ENCODE data around the gene RHBDD2.

DNA sequence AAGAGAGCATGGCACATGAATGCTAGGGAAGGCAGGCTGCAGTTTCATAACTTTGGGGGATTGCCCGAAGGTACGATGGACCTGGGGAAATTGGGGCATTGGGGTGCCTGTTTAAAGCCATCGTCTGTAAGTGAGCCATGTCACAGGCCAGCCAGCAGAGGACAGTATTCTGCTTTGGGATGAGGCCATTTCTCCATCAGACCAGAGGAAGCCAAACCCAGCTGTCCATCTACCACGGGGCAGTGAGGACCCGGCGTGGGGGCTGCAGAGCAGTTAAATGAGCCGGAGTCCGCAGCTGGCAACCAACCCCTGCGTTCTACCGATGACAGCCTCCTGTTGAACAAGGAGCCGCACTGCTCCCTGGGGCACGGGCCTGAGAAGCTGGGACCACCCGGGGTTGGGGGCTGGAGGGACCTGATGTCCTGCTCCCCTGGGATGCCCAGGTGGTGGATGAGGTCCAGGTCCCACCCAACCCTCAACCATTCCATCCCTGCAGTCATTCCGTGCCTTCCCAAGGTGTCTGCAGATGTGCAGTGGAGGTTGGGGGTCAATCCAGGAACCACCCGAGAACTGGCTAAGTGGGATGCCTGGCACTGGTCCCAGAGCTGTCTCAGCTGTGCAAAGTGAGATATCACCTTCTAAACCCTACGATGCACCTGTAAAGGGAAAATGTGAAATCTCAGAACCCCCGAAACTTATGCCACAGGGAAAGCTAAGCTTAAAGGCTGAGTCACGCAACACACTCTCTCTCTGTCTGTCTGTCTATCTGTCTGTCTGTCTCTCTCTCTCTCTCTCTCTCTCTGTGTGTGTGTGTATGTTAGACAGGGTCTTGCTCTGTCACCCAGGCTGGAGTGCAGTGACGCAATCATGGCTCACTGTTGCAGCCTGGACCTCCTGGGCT lies 12.1 kb upstream of the RHBDD2 start:
- peak; percentile 94 for TF ChIP-seq CTCF (IDR thresholded peaks at IDR 0.05; ENCODE audit: low read depth, low read length, poor library complexity, severe bottlenecking)
- TF ChIP-seq EZH2phosphoT487 (IDR thresholded peaks at IDR 0.05; ENCODE audit: borderline replicate concordance, low read length) = no peak

Data from DOHH2 (cell line).